ENCODE results near the gene GABBR2. TPM values are rescaled to one million over a fixed set of nuclear protein-coding genes. Genes with fewer than 3 reads are reported as not detected.

The GABBR2 gene
- total RNA-seq, 1 experiment from 2014 or later, result 3.8 TPM

DNA sequence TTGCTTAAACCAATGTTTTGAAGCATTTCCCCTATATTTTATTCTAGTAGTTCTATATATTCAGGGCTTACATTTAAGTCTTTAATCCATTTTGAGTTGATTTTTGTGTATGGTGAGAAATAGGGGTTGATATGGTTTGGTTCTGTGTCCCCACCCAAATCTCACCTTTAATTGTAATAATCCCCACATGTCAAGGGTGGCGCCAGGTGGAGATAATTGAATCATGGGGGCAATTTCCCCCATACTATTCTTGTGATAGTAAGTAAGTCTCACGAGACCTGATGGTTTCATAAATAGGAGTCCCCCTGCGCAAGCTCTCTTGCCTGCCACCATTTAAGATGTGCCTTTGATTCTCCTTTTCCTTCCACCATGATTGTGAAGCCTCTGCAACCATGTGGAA lies 361.1 kb downstream of the GABBR2 start:
- Histone ChIP-seq H3K36me3 (no peaks in the 10 kb centered on the region), H3K27me3 (no peaks in the 10 kb centered on the region), H3K4me3 (no peak overlapping the region), H3K9me3 (peaks cover 7% of the 10 kb centered on the region; the same call in 1 of the 2 replicates)
- DNase-seq, result no peak

DNA sequence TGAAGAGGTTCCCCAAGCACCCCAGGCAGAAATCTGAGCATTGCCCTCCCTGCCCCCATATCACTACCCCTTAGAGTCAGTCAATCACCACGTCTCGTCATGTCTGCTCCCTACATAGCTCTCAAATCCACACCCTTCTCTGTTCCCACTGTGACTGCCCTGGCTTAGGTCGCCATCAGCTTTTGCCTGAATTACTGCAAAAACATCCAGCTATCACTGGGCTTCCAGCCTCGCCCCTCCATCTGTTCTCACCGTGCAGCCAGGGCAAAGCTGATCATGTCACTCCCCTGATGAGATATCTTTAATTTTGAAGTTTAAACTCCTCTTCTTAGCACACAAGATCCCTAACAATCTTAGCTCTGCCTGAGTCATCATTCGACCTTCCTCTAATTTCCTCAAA lies 363.7 kb downstream of the GABBR2 start:
- no peaks in the 10 kb centered on the region for H3K27me3 ChIP-seq
- no peaks in the 10 kb centered on the region for H3K9me3 ChIP-seq
- H3K36me3 ChIP-seq, result no peaks in the 10 kb centered on the region
- DNase-seq, result no peak
- no peak overlapping the region for H3K4me3 ChIP-seq

DNA sequence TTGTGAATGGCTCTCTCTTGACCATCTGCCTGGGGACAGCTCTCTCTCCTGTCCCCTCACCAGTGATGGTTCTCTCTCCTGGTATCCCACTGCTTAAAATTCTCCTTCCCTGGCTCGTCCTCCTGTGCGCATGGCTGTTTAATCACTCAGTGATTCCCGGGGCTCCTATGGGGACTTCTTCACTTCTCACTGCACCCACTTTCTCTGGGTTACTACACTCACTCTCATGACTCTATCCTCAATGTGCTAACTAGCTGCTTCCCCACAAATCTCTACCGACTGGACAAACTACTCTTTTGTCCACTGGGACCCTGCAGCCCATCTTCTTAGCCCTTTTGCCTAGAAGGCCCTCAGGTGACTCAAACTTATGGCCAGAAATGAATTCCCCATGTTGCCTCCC lies 364.2 kb downstream of the GABBR2 start:
- Histone ChIP-seq H3K36me3 (no peaks in the 10 kb centered on the region), H3K9me3 (no peaks in the 10 kb centered on the region), H3K4me3 (no peak overlapping the region), H3K27me3 (no peaks in the 10 kb centered on the region)
- DNase-seq, result no peak

DNA sequence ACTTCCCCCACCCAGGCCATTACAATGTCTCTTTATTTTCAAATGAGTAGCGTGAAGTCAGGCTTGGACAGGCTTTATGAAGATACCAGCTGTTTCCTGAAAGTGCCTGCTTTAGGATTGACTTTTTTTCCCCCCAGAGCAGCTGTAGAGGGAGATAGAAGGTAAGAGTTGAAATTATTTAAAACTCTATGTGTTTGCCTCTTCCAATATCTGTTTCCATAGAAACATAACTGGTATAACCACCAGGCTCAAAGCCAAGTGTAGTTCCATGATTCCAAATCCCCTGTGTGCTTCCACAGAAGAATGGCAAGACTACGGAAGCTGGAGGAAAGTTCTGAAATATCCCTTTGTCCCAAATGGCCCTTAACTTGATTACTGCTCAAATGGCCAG lies 365.9 kb downstream of the GABBR2 start:
- Histone ChIP-seq H3K27me3 (no peaks in the 10 kb centered on the region), H3K4me3 (no peak overlapping the region), H3K9me3 (no peaks in the 10 kb centered on the region), H3K36me3 (no peaks in the 10 kb centered on the region)
- no peak for DNase-seq

GRCh38 chr9:98342098-98342819 lies 366.5 kb downstream of the GABBR2 start:
- H3K36me3 ChIP-seq, result no peaks in the 10 kb centered on the region
- H3K9me3 ChIP-seq, result no peaks in the 10 kb centered on the region
- no peaks in the 10 kb centered on the region for H3K27me3 ChIP-seq
- H3K4me3 ChIP-seq, result no peak overlapping the region
- no peak for DNase-seq

DNA sequence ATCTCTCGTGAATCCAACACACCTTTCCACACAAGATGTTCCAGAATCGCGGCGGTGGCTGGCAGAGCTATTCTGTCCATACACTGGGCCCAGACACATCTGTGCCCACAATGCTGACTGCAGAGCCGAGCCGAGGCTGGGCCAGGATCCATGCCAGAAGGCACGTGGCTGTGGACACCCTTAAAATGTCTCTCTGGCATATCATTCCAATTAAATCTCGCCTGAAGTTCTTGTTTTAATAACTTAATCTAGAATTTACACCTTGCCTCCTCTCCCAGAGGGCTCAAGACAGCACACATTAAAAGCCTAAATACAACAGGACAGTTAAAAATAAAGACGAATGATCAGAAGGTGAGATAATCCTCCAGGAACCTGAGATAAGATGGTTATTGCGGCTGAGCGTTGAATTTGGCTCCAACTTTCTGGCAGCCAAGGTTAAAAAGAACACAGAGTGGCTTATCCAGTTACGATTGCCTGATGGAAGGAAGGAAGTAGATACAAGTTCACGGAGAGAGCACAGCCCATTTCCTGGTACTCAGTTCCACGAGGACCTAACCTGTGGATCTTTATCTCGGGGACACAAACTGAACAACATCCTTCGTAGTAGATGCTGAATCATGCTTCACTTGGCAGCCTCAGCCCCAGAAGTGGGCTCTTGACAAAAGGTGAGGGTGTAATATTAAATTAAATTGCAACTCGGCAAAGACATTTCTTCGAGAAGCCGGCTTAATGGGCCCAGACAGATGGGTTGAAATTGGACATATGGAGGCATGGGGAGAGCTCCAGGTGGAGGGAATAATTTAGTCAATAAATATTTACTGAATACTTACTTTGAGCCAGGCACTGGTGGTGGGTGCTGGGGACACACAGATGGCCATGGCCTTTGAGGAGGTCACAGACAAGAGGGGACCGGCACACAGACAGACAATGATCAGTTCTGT lies 367.3 kb downstream of the GABBR2 start:
- H3K9me3 ChIP-seq, result no peaks in the 10 kb centered on the region
- H3K4me3 ChIP-seq, result no peak overlapping the region
- no peak for DNase-seq
- H3K36me3 ChIP-seq, result no peaks in the 10 kb centered on the region
- no peaks in the 10 kb centered on the region for H3K27me3 ChIP-seq

DNA sequence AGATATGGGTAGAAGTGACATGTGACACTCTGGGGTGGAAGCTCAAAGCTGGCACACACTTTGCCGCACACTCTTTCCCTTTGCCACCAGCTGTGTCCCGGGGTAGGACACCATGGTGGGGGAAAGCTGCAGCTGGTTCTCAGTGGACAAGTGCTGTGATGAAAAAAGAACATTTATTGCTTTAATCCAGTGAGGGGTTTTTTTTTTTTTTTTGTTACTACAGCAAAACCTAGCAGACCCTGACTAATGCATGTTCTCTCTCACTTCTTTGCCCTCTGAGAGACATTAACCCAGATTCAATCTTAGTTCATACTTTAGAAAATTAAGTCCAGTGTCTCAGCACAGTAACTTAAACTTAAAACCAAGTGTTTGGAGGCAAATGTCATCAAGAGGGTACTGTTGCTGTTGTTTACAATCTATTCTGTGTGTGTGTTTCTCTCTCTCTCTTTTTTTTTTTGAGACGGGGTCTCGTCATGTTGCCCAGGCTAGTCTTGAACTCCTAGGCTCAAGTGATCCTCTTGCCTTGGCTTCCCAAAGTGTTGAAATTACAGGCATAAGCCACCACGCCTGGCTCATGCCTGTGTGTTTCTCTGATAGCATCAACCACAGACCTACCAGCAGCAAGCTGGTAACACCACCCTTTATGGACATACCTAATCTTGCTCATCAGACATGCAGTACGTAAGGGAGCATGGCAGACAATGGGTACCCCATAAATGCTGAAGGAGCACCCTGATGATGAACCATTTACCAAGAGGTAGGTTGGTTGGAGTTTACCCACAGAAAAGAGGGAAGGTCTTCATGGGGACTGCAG lies 368.5 kb downstream of the GABBR2 start:
- DNase-seq, result no peak
- Histone ChIP-seq H3K4me3 (no peak overlapping the region), H3K27me3 (no peaks in the 10 kb centered on the region), H3K36me3 (no peaks in the 10 kb centered on the region), H3K9me3 (no peaks in the 10 kb centered on the region)

DNA sequence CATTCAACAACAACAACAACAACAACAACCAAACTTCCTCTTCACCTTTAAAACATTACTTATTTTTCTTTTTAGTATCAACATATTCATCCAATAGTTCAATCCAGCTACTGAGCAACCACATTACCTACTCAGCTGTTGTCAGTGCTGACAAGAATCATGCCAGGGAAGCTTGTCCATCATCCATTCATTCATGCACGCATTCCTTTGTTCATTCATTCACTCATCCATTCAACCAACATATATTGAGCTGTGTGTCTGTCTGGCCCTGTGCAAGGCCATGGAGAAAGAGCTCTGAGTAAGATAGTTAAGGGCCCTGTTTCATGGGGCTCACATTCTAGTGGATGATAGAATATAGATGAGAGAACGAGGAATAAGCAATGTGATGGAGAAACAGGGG lies 373.1 kb downstream of the GABBR2 start:
- no peak for DNase-seq
- Histone ChIP-seq H3K27me3 (no peaks in the 10 kb centered on the region), H3K9me3 (no peaks in the 10 kb centered on the region), H3K4me3 (no peak overlapping the region), H3K36me3 (no peaks in the 10 kb centered on the region)

DNA sequence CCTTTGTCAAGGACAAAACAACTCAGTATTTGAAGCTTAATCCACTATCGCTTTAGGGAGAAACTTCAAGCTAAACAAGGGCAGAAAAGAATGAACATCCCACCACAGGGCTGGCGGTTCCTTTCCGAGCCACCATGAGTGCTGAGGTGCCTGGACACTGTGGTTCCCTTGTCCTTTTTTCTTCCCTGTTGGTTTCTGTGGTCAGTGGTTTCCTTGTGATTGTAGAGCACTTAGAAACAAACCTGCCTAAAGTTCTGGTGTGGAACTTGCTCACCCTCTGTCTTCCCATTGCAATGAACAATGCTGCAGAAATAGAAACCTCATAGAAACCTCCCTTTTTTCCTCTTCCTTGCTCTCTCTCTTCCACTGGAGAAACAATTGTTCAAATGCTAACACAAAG lies 373.9 kb downstream of the GABBR2 start:
- DNase-seq, result no peak

DNA sequence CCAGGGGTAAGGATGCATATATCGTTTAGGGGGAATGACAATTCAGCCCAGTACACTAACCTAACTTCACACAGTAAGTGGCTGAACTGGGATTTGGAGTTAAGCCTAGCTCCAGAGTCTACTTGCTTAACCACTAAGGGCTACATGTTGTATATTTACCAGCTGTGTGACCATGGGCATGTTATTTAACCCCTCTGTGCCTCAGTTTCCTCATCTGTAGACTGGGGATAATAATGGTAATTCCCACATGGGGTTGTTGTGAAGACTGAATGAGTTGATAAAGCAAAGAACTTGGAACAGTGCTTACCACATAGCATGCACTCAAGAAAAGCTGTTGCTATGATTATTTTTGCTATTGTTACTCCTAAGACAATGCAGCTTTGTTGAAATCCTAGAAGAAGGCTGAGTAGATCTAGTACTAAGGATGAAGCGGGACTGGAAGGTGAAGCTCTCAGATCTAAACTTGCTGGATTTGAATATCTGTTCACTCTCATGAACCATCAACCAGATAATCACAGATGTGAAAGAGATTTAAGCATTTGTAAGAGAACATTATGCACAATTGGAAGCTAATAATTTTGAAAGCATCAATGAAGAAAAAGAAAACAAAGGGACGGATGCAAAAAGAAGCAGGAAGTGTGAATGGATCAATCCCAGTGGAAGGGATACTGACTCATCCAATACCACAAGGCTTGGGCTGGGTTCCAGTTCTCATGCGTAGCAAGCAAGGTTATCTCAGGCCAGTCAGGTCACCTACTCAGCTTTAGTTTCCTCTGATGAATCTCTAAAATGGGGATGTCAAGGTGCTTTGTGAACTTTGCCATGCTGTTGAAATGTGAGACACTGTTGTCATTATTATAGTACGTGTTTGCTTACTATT lies 374.8 kb downstream of the GABBR2 start:
- peak; percentile 76 for DNase-seq

More for the DNA sequence above, 373.9 kb downstream of the GABBR2 start:
- Histone ChIP-seq H3K4me3 (no peak overlapping the region), H3K36me3 (no peaks in the 10 kb centered on the region), H3K9me3 (no peaks in the 10 kb centered on the region), H3K27me3 (no peaks in the 10 kb centered on the region)

DNA sequence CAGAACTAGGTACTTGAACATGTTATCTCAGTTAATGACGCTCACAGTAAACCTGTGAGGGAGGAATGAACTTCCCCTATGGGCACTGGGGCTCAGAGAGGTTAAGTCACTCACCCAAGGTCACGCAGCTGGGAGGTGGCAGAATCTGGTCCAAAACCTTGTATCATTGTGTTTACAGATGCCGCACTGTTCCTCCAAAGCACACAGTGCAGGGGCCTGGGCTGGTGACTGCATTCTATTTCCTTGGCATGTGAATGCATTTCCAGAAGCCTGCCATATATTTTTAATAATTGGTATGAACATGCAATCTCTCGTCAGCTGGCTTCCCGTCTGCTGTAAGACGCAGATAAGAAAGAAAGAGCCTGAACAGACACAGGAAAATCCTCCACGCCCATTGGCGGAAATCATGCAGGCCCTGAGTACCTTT lies 376.3 kb downstream of the GABBR2 start:
- no peak for DNase-seq
- no peaks in the 10 kb centered on the region for H3K36me3 ChIP-seq
- H3K27me3 ChIP-seq, result no peaks in the 10 kb centered on the region
- no peaks in the 10 kb centered on the region for H3K9me3 ChIP-seq
- H3K4me3 ChIP-seq, result no peak overlapping the region

More for the DNA sequence above, 374.8 kb downstream of the GABBR2 start:
- Histone ChIP-seq H3K4me3 (no peak overlapping the region), H3K9me3 (no peaks in the 10 kb centered on the region), H3K27me3 (no peaks in the 10 kb centered on the region), H3K36me3 (no peaks in the 10 kb centered on the region)

GRCh38 chr9:98331536-98332259 lies 377.0 kb downstream of the GABBR2 start:
- no peak overlapping the region for H3K4me3 ChIP-seq
- DNase-seq, result no peak
- H3K9me3 ChIP-seq, result no peaks in the 10 kb centered on the region
- H3K36me3 ChIP-seq, result no peaks in the 10 kb centered on the region
- H3K27me3 ChIP-seq, result no peaks in the 10 kb centered on the region

DNA sequence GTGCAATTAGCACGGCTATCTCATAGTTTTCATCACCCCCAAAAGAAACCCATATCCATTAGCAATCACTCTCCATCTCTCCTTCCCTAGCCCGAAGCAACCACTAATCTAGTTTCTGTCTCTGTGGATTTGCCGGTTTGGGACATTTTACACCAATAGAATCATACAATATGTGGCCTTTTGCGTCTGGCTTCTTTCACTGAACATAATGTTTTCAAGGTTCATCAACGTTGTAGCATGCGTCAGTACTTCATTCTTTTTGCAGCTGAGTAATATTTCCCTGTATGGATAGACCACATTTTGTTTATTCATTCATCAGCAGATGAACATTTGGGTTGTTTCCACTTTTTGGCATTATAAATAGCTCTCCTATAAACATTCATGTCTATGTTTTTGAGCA lies 377.9 kb downstream of the GABBR2 start:
- Histone ChIP-seq H3K9me3 (no peaks in the 10 kb centered on the region), H3K4me3 (no peak overlapping the region), H3K27me3 (no peaks in the 10 kb centered on the region), H3K36me3 (no peaks in the 10 kb centered on the region)
- DNase-seq, result no peak

- Histone ChIP-seq H3K9me3 (no peaks in the 10 kb centered on the region), H3K27me3 (no peaks in the 10 kb centered on the region), H3K36me3 (no peaks in the 10 kb centered on the region), H3K4me3 (no peak overlapping the region)
- no peak for DNase-seq
Measured at GRCh38 chr9:98329904-98330303, 378.8 kb downstream of the GABBR2 start.

DNA sequence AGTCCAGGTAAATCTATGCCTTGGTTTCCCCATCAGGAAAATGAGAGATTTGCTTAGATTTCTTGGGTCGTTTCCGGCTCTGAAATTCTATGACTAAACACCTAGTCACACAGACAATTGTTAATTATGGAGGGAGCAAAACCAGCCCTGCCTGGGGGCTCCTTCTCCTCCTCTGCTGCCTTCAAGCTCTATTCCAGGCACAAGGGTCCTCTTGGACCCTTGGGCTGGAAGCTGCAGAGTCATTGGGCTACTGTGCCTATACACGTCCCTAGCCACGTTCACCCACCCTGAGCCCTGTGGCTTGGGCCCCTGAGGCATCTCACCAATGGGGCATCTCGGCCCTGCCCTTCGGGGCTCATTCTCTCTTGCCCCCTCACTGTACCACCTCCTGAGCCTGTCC lies 379.5 kb downstream of the GABBR2 start:
- no peak for DNase-seq
- Histone ChIP-seq H3K9me3 (no peaks in the 10 kb centered on the region), H3K36me3 (no peaks in the 10 kb centered on the region), H3K4me3 (no peak overlapping the region), H3K27me3 (no peaks in the 10 kb centered on the region)

Measured in MG63 (cell line).